Activated CD8-positive, alpha-beta memory T cell treated with anti-CD3 and anti-CD28 coated beads for 4 hours (primary cell): ENCODE measurements around the gene PAK4.

Experiments
- DNase-seq, 2 donors: peaks; one replicate each; pipeline ENCODE4 v3.0.0-alpha.2; 2020; ENCODE audit warnings: low read depth in 2 of 2

Gene PAK4

GRCh38 chr19:39146686-39147450 lies 21.3 kb downstream of the PAK4 start:
- no peak for DNase-seq

GRCh38 chr19:39147480-39147879 lies 21.9 kb downstream of the PAK4 start:
- no peak for DNase-seq

DNA sequence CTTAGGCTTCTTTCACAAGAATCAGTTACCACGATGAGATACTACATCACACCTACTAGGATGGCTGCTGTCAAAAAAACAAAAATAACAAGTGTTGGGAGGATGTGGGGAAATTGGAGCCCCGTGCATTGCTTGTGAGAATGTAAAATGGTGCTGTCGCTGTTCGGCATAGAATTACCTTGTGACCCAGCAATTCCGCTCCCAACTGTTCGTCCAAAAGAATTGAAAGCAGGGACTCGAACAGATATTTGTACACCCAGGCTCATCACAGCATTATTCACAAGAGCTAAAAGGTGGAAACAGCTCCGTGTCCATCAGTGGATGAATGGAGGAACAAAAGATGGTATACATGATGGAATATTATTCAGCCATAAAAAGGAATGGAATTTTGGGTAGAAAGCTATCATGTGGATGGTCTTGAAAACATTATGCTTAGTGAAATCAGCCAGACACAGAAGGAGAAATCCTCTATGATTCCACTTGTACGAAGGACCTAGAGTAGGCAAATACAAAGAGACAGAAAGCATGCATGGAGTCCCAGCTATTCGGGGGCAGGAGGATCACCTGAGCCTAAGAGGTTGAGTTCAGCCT lies 23.4 kb downstream of the PAK4 start:
- no peak for DNase-seq

DNA sequence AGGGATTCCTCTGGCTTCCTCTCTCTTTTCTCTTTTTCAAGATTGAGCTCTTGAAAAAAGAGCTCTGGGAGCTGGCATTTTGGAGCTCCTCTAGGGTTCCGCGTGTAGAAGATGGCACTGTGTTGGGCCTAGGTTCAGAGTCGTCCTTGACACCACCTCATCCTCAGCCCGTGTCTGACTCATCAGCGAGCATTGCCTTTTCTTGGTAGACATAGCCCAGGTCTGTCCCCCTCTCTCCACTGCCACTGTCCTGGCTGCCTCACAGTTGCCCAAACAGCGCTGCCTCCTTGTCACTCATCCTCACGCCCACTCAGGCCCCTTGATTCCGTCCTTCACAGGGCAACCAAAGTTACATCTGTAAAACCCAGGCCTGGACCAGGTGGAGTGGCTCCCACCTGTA lies 24.6 kb downstream of the PAK4 start:
- no peak for DNase-seq

- no peak for DNase-seq
Observed at GRCh38 chr19:39150807-39151600, 25.4 kb downstream of the PAK4 start.

GRCh38 chr19:39152066-39152465 lies 26.5 kb downstream of the PAK4 start:
- DNase-seq = no peak

DNA sequence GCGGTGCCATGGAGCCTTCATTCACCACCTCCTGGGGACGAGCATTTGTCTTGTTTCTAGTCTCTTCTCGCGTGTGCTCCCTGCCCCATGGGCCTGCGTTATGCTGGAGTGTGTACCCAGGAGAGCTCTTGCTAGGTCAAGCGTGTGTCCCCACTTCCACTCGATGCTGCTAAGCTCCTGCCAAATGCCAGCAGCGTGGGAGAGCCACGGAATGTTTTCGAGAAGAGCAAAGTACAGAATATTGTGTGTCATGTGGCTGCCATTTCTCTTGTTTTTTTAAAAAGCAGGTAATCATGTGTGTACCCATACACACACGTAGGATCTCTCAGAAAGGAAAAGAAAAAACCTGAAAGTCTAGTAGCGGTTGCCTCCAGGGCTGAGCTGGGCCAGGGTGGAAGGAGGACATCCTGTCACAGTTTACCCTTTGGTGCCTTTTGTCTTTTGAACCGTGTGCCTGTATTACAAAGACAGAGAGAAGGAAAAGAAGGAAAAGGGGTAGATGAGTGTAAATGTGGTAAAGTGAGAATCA lies 28.6 kb downstream of the PAK4 start:
- no peak for DNase-seq

DNA sequence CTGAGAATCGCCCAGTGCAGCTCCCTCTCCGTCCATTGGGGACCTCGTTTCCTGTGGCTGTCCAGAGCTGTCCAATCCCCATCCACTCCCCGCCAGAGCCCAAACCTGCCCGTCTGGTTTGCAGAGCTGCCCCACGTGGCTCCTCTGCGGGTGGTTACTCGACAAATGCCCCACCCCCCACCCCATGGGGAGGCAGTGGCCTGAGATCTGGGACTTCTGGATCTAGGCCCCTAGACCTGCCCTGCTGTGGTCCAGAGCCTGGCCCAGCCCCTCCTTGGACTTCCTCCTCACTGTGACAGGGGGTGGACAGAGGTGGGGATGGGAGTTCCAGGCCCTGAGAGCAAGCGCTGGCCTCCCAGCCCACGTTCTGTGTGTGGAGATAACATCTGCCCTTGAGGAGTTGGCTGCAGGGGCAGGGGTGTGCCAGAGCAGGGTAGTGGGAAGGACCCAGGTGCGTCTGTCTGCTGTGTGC lies 29.1 kb downstream of the PAK4 start:
- no peak for DNase-seq

DNA sequence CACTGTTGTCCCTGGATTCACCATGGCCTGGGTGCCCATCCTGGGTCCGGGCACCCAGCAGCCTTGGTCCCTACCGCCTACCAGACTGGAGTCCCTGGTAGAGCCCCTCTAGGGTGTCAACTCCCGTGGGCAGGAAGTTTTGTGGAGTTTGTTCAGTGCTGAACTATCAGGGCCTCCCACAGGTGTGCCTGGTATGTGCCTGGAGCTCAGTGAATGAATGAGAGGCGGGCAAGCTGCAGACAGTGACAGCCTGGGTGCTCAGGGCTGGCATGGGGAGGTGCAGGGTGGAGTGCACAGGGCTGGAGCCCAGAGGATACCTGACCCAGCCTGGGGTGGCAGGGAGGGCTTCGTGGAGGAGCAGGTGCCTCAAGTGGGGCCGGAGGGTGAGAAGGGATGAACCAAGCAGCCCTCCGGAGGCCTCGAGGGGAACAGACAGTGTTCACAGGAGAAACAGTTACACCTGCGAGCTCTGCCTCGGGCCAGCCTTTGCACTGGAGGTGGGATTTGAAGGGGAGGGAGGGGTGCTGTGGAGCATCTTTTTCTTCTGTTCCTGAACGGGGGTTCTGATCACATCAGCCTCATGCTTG lies 29.6 kb downstream of the PAK4 start:
- DNase-seq = no peak

GRCh38 chr19:39155741-39156140 lies 30.2 kb downstream of the PAK4 start:
- DNase-seq = no peak

DNA sequence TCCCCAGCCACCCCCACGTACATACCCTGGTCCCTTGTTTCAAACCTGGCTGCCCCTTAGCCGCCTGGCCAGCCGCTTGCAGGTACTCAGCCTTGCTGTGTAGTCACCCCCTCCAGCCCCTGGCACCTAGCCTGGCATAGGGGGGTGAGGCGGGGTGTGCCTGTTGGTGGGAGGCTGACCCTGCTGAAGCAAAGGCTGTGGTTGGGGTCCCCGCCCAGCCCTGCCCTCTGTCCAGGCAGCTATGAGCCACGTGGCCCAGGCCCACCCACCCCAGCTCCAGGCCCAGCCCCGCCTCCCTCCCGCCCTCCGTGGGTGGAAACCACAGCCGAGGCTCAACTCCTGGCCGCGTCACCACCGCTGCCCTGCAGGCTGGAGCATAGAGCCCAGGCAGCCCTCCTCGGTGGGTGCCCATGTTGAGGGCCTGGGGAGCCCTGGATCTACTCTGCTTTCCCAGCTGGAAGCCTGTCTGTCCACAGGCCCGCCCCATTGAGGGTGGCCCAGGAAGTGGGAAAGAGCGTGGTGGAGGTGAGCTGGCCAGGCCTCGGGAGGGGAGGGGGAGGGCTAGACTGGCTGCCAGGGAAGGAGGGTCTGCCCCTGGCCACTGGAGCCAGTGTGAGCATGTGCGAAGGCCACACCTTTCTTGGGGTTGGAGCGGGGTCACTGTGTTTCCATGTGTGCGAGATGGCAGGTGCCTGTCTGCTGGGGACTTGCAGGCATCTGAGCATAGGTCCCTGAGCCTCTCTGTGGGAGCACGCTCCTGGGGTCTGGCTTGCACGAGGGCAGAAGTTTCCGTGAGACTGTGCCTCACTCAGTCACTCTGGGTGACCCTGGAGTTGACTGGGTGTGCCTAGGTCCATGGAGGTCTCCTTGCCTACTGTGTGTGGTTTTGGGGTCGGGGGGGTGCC lies 31.0 kb downstream of the PAK4 start:
- no peak for DNase-seq

DNA sequence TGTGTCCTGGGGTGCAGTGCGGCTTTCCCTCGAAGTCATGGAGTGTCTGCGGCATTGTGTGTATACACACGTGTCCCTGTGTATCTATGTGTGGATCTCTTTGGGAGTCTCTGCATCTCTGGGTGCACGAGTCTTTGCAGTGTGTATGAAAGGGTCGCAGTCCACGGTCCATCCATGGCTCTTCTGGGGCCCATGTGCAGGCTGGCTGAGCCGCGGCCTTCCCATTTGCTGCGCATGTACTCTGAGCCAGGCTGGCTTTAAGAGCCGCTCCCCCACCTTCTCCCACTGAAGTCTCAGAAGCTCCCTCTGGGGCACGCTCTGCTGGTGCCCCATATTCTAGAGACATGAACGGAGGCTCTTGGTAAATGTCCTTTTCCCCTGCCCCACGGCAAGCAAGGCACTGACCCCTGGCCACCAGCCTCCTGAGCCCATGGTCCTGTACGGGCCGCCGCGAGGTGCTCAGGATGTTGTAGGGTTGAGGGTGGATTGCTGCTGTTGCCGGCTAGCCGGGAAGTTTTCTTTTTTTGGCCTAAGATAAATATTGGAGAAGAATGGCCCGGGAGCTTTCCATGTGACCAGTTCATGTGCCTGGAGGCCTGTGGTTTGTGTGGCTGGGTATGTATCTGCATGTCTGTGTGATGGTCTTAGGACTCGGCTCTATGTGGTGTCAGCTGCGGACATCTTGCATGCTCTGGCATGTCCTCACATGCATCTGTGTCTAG lies 31.9 kb downstream of the PAK4 start:
- no peak for DNase-seq

GRCh38 chr19:39157997-39158389 lies 32.4 kb downstream of the PAK4 start:
- DNase-seq = no peak

DNA sequence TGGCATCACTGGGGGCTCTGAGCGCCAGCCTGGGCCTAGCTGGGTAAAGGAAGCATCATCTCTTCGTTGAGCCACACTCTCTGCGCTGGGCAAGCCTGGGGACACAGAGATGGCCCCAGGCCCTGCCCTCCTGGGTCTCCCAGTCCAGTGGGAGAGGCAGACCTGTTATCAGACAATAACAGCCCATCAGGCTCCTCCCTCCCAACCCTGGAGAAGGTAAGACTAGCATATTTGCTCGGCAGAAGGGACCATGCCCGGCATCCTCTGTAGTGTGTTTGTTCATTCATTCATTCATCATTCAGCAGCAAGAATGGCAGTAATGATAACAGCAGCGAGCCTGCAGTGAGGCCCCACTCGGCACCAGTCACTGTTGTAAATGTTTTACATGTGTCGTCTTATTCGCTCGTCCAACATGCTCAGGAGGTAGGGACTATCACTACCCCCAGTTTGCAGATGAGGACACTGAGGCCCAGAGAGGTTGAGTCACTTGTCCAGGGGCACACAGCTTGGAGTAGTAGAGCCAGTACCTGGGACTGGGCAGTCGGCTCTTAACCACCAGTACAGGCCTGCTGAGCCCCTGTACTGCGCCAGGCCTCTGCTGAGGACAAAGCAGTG lies 33.2 kb downstream of the PAK4 start:
- no peak for DNase-seq

GRCh38 chr19:39160523-39160861 lies 34.9 kb downstream of the PAK4 start:
- no peak for DNase-seq

GRCh38 chr19:39160889-39161672 lies 35.5 kb downstream of the PAK4 start:
- DNase-seq = no peak

DNA sequence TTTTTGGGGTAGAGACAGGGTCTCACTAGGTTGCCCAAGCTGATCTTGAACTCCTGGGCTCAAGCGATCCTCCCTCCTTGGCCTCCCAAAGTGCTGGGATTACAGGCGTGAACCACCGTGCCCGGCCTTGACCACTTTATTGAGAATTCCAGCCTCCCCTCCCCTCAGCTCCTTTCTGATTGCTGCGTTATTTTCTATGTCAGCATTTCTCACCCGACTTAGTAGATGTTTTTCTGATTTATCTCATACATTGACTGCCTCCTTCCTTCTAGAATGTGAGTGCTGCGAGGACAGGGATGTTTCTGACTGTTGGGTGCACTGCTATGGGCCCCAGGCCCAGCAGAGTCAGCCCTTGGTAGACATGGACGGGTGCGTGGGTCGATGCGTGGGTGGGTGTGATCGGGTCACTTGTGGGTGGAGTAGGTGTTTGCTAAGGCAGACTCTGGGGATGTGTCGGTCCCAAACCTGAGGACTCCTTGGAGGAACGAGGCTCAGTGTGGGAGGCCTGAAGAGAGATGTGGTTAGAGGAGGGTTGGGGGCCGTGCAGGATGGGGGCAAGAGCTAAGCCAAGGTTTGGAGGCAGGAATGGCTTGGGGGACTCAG lies 37.0 kb downstream of the PAK4 start:
- DNase-seq = no peak

DNA sequence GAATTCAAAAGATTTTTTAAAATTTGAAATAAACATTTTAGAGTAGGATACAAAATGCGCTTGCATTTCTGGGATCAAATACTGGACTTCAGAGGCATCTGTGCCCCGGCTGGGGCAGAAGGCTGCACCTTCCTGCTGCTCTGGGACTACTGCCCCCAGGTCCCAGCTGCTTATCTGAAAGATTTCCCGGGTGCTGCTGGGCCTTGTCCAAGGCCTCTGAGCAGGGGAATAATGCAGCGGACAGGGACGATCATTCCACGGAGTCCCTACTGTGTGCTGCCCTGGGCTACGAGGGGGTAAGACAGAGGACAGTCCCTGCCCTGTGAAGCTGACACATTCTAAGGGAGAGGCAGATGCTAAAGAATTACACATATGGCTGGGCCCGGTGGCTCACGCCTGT lies 38.0 kb downstream of the PAK4 start:
- DNase-seq = no peak

DNA sequence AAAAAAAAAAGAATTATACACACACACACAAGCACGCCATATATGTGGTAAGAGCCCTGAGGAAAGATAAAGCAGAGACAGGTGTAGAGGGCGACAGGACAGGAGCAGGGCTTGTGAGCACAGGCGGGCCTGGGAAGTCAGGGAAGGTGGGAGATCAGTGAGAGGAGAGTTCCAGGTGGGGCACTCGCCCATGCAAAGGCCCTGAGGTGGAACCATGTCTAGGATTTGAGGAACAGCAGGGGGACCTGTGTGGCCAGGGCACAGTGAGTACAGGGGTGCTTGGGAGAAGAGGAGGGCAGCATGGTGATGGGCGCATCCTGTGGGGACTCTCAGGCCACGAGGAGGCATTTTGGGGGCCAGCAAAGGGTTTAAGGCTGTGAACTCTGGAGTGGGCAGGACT lies 38.7 kb downstream of the PAK4 start:
- DNase-seq = no peak
